Fibroblast of upper back skin (primary cell): ENCODE results near the gene ZBED1.
"Not testable (repeated sequence)": the region's sequence is repeated elsewhere in the genome, so short reads cannot be mapped to it uniquely, and the experiment has no call there.

ENCODE experiments used
- DNase-seq: peaks from one replicate; pipeline ENCODE4 v3.0.0-alpha.2; 2013

ZBED1 gene

DNA sequence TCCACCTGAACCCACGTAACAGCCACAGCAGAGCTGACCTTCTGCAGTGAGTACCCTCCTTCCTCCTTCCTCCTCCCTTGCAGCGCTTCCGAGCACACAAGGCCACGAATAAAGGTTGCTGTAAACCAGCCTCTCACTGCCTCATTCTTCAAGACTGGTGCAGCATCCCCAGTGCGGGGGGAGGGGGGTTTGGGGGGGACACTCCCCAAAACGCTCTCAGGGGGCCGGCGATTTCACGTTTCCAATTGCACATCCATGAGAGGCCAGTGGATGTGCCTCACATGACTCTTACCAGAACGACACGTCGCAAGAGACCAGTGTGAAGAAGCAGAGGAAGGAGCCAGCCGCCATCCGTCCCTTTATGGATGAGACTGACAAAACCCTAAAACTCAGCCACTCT, 5.2 kb downstream of the ZBED1 start:
- no peak for DNase-seq

DNA sequence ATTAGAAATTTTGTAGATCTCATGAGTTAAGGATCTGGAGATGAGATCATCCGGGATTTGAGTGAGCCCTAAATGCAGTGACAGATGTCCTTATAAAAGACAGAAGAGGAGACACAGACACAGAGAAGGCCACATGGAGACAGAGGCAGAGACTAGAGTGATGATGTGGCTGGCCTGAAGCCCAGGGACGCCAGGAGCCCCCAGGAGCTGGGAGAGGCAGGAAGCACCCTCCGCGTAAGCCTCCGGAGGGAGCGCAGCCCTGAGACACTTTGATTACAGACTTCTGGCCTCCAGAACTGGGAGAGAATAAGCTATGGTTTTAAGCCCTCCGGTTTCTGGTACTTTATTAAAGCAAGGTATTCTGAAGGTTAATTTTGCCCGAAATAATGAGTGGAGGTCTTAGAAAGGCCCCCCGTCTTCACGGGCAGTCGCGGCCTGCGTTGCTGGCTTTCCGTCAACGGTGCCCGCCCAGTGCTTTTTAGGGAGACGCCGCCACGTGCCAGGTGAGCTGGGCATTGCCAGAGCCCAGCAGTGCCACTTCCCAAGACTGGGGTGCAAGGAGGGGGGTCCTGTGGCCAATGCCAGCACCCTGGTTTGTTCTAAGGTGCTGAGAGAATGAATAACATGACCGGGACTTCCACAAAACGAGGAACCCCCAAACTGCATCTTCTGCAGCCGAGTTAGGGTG, 8.1 kb downstream of the ZBED1 start:
- DNase-seq: peak; percentile 29

DNA sequence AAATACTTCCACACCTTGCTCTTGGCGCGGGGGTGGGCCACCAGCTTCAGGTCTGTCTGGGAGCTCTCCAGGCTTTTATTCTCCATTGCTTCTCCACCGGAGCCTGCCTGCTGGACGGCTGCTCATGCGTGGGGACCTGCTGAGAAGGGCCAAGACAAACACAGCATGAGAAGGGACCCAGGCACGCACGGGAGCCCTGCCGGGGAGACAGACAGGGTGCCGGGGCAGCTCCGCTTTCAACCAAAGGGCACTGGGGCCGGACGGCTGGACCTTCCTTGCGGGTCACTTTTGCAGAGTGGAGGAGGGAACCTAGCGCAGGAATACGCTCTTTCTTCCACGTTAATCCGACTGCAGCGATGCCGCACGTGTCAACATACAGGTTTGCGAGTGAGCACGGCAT, 10.1 kb downstream of the ZBED1 start:
- no peak for DNase-seq

DNA sequence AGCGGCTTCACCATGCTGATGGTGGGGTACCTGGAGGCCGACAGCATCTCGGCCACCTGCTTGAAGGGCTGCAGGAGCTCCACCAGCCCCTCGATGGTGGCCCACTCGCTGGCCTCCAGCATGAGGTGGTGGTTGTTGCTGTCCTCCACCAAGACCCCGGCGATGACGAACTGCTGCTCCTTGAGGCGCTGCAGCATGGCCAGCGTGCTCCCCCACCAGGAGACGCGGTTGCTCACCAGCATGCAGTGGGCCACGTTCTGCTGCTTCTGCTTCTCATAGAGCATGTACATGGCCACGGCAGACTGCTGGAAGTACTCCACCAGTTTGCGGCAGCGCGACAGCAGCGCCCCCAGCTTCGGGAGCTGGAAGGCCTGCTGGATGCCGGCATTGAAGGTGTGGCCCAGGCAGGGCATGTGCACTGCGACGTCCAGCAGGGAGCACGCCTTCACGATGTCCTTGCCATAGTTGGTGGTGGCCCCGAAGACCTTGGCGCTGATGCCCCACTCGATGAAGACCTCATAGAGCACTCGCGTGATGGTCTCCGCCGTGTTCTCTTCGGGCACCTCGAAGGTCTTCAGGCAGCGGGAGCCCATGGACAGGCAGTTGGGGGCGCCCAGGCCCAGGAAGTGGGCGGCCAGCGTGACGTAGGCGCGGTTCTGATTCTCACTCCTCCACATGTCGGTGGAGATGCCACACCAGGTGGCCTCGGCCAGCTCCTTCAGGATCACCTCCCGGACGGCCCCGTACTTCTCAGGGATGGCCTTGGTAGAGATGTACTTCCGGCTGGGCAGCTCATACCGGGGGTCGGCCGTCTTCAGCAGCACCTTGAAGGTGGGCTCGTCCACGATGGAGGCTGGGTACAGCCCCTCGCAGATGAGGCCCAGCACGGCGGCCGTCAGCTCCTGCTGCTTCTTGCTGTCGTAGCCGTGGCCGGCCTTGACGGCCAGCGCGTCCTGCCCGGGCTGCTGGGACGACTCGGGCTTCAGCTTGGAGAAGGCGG, 11.0 kb downstream of the ZBED1 start:
- DNase-seq: no peak

DNA sequence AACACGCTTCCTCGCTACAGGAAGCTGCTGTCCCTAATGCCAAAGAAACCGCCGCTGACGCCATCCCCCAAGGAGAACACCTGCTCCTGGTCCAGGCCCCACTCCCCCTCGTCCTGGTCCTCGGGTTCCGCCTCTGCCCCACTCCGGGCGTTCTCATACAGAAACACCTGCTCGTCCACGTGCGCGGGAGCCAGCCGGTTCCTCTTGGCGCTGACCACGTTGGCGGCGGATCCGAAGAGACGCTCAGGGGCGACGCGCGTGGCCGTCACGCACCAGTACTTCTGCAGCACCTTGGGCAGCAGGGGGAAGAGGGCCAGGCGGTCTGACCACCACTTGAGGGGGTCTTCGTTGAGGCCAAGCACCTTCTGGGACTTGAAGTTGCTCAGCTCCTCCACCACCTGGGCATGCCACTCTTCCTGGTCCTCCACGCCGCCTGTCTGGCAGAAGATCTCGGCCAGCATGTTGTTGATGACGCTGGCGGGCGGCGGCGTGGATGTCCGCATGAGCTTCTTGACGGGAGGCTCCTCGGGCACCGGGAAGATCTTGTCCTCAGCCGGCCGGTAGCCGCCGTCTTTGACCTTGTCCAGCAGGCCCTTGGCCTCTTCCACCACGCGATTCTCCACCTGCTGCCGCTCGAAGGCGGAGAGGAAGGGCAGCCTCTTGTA, 12.0 kb downstream of the ZBED1 start:
- no peak for DNase-seq

DNA sequence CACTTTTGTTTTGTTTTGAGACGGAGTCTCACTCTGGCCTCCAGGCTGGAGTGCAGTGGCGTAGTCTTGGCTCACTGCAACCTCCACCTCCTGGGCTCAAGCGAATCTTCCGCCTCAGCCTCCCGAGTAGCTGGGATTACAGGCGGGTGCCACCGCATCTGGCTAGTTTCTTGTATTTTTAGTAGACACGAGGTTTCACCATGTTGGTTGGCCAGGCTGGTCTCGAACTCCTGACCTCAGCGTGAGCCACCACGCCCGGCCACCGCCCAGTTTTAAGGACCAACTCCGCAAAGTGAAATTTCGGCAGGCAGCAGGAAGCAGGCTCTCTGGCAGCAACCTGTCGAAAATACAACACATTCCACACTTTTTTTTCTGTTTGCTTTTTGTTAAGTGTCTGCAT, 13.4 kb downstream of the ZBED1 start:
- no peak for DNase-seq

DNA sequence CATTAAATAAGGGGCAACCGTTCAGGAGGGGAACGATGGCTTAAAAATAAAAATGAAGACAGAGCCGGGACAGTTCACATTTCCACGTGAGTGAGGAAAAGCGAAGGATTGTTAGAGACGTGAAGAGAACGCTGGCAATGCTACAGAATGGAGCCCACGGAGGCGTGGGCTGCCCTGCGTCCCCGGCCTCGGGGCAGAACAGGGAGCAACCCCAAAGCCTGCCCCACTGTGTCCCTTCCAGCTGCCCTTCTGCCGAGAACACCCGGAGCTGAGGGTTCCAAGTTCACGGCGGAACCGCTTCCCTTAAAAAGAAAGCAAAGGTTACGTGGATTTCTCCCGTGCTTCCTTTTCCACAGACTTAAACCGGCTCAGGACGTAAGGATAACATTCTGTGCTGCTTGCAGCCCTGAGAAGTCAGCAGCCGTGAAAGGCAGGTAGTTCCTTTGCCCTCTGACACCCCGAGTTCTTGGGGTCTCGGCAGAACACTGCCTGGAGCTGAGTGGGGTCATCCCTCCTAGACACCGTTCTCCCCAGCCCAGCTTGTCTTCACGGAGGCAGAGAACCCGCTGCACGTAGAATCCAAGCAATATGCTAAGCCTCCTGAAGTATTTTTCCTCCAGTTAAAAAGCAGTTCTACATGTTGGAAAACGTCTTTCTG, 14.2 kb downstream of the ZBED1 start:
- DNase-seq: no peak

DNA sequence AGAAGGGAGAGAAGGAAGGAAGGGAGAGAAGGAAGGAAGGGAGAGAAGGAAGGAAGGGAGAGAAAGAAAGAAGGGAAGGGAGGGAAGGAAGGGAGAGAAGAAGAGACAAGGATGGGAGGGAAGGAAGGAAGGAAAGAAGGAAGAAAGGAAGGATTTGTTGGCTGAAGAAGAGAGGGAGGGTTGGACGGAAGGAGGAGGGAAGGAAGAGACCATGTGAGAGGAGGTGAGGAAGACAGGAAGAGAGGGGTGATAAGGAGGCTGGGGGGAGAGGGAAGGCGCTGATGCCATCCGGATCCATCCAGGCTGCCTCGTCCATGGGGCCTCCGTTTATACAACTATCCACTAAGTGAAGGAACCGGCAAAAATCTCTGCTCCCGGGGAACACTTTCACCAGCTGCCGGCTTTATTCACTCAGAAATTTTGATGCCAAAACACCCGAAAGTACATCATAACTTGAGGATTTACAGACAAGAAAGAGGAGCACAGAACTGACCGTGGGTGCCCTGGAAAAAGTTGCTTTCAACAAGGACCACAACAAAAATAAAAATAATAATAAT, 14.9 kb downstream of the ZBED1 start:
- DNase-seq: no peak

DNA sequence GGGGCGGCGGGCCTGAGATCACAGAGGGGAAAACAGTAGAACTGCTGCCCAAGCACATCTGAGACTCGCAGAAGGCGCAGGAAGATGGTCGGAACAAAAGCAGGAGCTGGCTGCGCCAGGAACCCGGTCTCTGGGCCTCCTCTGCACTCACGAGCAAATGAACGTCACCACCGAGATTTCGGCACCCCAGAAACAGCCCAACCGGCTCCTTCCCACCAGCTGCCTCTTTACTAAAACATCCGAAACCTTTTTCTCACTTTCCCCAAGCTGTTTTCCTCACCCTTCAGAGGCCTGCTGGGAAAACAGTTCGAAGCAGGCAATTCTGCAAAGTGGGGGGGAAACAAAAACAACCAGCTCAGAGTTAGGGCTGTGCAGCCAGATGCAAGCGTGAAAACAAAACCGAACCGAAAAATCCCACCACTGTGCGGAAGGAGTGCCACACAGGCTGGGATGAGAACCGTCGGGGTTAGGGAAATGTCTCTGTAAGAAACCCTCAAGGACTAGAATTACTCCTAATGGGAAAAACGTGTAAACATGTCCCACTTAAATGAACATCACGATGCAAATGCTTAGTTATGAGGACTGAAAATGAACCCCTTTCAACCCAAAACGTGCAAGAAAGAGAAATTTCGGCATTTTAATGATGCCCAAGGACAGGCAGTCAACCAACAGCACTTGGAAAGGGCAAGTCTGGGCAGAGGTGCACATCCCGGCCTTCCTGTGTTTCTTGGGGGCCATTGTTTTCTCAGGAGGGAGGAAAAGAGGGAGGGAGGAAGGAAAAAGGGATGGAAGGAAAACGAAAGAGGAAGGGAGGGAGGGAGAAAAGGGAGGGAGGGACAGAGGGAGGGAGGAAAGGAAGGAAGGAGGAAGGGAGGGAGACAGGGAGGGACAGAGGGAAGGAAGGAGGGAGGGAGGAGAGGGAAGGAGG, 15.8 kb downstream of the ZBED1 start:
- peak; percentile 59 for DNase-seq

DNA sequence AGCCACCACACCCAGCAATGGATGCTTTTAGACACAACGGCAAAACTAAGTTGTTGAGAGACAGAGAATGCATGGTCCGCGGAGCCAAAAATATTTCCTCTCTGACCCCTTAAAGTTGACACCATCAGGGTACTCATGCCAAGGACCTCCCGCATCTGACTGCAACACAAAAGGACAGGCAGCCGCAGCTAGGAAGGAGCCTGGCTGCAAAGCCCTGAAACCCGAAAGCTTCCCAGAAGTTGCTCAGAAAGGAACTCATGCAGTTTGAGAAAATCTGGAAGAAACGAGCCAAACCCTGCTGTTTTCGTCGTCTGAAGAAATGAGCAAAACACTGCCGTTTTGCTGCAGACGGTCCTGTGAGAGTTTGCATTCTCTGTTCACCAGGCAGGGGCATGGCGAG, 16.5 kb downstream of the ZBED1 start:
- DNase-seq: no peak

DNA sequence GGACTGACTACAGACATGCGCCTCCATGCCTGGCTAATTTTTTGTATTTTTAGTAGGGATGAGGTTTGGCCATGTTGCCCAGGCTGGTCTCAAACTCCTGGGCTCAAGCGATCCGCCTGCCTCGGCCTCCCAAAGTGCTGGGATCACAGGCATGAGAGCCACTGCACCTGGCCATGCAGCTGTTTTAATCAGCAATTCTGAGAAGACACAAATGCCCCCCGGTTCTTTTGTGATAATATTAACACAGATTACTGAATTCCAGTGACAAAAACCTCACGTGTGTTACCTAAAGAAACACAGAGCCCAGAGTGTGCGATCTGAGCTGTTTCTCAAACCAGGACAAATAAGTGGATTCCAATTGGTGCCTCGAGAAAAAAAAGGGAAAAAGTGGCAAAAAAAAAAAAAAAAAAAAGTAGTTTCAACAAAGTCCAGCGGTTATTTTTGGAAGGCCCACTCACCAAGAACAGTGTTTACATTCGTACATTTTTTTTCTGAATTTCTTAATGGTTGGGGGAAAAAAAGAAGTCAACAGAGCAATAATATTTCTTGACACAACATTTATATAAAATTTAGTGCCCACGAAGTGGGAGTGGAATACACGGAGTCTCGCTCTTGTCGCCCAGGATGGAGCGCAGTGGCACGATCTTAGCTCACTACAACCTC, 17.2 kb downstream of the ZBED1 start:
- DNase-seq: no peak

DNA sequence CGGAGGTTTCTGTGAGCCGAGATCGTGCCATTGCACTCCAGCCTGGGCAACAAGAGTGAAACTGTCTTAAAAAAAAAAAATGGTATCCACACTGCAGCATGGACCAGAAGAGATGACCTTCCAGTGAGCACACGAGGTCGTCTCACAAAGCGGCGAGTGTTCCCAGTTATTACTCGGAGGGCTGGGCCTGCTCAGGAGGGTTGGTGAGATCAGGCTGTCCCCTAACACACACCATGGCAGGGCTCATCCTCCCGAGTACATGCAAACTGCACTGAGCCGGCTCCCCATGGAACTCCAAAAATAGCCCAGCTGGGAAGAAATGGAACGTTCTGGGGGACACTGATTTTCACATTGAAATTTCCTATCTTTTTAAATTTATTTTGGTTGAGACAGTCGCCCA, 19.2 kb downstream of the ZBED1 start:
- DNase-seq: not testable (repeated sequence)

DNA sequence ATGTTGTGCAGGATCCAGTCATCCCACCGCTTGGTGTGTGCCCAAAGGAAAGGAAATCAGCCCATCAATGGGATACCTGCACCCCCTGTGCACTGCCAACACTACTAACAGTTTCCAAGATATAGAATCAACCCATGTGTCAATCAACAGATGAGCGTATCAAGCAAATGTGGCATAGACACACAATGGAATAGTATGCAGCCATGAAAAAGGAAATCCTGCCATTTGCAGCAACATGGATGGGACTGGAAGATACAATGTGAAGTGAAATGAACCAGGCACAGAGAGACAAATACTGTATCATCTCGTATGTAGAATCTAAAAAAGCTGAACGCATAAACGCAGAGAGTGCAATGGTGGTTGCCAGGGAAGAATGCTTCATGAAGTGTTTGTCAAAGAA, 20.8 kb downstream of the ZBED1 start:
- DNase-seq: not testable (repeated sequence)

DNA sequence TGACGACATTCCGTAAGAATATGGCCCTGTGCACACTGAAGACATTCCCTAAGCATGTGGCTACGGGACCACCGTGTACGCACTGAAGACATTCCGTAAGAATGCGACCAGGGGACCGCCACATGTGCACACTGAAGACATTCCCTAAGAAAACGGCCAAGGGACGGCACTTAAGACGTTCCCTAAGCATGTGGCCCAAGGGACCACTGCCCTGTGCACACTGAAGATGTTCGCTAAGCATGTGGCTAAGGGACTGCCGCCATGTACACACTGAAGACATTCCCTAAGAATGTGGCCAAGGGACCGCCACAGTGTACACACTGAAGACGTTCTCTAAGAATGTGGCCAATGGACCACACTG, 21.4 kb downstream of the ZBED1 start:
- no peak for DNase-seq

DNA sequence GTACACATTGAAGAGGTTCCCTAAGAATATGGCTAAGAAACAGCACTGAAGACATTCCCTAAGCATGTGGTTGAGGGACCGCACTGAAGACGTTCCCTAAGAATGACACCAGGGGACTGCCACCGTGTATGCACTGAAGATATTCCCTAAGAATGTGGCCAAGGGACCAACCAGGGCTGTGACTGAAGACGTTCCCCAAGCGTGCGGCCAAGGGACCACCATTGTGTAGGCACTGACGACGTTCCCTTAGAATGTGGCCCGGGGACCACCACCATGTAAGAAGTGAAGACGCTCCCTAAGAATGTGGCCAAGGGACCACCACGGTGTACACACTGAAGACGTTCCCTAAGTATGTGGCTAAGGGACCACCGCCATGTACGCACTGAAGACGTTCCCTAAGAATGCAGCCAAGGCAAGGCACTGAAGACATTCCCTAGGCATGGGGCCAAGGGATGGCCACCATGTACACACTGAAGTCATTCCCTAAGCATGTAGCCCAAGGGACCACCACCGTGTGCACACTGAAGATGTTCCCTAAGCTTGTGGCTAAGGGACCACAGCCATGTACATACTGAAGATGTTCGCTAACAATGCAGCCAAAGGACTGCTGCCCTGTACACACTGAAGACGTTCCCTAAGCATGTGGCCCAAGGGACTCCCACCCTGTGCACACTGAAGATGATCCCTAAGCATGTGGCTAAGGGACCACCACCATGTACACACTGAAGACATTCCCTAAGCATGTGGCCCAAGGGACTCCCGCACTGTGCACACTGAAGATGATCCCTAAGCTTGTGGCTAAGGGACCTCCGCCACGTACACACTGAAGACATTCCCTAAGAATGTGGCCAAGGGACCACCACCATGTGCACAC, 22.0 kb downstream of the ZBED1 start:
- no peak for DNase-seq

DNA sequence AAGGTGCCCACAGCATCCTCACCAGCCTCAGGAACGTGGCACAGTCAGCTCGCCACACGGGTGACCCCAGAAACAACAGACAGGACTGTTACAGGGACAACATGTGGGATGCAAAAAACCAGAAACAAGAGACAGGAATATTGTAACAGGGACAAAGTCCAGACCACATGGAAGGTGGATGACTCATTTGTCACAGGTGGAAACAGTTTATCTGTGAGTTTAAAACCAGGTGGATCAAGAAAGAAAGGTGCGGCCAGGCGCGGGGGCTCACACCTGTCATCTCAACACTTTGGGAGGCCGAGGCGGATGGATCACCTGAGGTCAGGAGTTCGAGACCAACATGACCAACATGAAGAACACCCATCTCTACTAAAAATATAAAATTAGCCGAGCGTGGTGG, 23.5 kb downstream of the ZBED1 start:
- not testable (repeated sequence) for DNase-seq

DNA sequence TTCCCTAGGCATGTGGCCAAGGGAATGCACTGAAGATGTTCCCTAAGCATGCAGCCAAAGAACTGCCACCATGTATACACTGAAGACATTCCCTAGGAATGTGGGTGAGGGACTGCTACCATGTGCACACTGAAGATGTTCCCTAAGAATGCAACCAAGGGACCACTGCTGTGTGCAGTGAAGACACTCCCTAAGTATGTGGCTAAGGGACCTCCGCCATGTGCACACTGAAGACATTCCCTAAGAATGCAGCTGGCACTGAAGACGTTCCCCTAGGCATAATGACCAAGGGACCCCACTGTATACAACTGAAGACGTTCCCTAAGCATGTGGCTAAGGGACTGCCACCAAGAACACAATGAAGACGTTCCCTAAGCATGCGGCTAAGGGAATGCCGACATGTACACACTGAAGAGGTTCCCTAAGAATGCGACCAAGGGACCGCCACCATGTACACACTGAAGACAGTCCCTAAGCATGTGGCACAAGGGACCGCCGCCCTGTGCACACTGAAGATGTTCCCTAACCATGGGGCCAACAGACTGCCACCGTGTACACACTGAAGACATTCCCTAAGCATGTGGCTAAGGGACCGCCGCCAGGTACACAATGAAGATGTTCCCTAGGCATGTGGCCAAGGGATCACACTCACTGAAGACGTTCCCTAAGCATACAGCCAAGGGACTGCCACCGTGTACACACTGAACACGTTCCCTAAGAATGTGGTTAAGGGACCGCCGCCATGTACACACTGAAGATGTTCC, 25.6 kb downstream of the ZBED1 start:
- DNase-seq: no peak

DNA sequence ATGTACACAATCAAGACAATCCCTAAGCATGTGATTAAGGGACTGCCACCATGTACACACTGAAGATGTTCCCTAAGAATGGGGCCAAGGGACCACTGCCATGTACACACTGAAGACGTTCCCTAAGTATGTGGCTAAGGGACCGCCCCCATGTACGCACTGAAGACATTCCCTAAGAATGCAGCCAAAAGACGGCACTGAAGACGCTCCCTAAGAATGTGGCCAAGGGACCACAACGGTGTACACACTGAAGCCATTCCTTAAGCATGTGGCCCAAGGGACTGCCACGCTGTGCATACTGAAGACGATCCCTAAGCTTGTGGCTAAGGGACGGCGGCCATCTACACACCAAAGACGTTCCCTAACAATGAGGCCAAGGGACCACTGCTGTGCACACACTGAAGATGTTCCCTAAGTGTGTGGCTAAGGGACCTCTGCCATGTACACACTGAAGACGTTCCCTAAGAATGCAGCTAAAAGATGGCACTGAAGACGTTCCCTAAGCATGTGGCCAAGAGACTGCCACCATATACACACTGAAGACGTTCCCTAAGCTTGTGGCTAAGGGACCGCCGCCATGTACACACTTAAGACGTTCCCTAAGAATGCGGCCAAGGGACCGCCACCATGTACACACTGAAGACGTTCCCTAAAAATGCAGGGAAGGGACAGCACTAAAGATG, 26.4 kb downstream of the ZBED1 start:
- no peak for DNase-seq

DNA sequence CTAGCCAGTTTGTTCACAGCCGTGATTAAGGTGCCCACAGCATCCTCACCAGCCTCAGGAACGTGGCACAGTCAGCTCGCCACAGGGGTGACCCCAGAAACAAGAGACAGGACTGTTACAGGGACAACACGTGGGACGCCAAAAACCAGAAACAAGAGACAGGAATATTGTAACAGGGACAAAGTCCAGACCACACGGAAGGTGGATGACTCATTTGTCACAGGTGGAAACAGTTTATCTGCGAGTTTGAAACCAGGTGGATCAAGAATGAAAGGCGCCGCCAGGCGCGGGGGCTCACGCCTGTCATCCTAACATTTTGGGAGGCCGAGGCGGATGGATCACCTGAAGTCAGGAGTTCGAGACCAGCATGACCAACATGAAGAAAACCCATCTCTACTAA, 27.7 kb downstream of the ZBED1 start:
- DNase-seq: not testable (repeated sequence)
